Adipose tissue (tissue), 3 donors: Measurements from ENCODE around the gene LYZL2. TPM values are rescaled to one million over a fixed set of nuclear protein-coding genes. Genes with fewer than 3 reads are reported as not detected.
"Not testable (repeated sequence)": the region's sequence is repeated elsewhere in the genome, so short reads cannot be mapped to it uniquely, and the experiment has no call there.

Experiments
- H3K27ac ChIP-seq: one replicate; pipeline ENCODE4 v1.5.1; 2013; ENCODE audit warnings: low read depth, low read length
- WGBS, 3 donors: extraction: QIAGEN DNeasy Blood & Tissue Kit; methylation state at CpG; one replicate each; pipeline ENCODE4 v1.1.7; 2013; 5-methylcytosine and 5-hydroxymethylcytosine counted together
- polyA plus RNA-seq, 3 donors: library from polyadenylated mRNA; stranded (reverse); fragments of 200-250 nt; gene quantifications; one replicate each; pipeline ENCODE4 v1.2.3, GENCODE V29; 2013
- donor health status: healthy with polysubstance abuse.
- donor health status: Bipolar disorder and iron deficiency.
- donor health status: healthy.

LYZL2 gene
- not detected for polyA plus RNA-seq

DNA sequence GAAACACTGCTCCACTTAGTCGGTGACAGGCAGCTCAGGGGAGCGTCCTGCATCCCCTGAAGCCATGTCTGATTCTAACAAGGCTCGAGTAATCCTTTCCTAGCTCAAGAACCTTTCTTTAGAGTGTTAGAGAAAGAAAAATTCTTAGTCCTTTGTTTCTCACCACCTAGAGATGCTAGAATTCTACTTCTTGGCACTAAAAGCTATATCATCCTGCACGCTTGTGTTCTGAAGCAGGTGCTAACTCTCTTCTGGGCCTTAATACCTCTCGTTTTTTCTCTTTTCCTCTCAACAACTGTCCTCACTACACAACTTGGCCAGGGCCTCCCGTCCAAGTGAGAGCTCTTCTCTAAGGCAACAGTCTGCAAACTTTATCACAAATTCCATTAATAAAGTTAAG is at the start of gene LYZL2:
LYZL2 (minus strand) TSS at position 101 of the 400 bp plus-strand sequence. CDS start 2,838 bp downstream, outside the sequence.
- no peak within 1 kb of the TSS for H3K27ac ChIP-seq
- WGBS, 3 donors: 72 to 85% (median 82%) methylated on average over 6 of the region's 6 CpGs

DNA sequence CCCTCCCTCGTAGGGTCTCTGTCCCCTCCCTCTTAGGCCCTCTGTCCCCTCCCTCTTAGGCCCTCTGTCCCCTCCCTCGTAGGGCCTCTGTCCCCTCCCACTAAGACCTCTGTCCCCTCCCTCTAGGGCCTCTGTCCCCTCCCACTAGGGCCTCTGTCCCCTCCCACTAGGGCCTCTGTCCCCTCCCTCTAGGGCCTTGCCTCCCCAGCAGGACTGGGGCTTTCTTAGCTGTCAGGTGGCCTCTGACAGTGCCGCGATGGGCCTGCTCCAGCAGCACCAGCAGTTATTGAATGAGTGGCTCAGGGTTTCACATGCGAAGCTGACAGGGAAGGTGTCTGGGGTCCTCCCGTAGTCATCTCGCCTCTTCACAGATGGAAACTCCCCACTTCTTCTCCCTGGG is 48.1 kb upstream of the LYZL2 start:
- not testable (repeated sequence) for H3K27ac ChIP-seq
- WGBS, 3 donors: 90 to 94% methylated on average over 3 to 5 of the region's 7 CpGs; no CpG with 5 or more reads in 1 of the 3 donors

DNA sequence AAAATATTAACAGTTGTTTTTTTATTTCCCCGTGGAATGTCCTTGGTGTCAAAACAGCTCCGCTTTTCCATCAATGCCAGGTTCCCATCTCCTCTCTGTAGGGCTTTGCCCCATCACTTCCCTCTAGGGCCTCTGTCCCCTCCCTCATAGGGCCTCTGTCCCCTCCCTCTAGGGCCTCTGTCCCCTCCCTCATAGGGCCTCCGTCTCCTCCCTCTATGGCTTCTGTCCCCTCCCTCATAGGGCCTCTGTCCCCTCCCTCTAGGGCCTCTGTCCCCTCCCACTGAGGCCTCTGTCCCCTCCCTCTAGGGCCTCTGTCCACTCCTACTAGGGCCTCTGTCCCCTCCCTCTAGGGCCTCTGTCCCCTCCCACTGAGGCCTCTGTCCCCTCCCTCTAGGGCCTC is 47.6 kb upstream of the LYZL2 start:
- H3K27ac ChIP-seq: not testable (repeated sequence)
- WGBS, 3 donors: 38 to 93% (median 71%) methylated on average over 3 of the region's 3 CpGs

DNA sequence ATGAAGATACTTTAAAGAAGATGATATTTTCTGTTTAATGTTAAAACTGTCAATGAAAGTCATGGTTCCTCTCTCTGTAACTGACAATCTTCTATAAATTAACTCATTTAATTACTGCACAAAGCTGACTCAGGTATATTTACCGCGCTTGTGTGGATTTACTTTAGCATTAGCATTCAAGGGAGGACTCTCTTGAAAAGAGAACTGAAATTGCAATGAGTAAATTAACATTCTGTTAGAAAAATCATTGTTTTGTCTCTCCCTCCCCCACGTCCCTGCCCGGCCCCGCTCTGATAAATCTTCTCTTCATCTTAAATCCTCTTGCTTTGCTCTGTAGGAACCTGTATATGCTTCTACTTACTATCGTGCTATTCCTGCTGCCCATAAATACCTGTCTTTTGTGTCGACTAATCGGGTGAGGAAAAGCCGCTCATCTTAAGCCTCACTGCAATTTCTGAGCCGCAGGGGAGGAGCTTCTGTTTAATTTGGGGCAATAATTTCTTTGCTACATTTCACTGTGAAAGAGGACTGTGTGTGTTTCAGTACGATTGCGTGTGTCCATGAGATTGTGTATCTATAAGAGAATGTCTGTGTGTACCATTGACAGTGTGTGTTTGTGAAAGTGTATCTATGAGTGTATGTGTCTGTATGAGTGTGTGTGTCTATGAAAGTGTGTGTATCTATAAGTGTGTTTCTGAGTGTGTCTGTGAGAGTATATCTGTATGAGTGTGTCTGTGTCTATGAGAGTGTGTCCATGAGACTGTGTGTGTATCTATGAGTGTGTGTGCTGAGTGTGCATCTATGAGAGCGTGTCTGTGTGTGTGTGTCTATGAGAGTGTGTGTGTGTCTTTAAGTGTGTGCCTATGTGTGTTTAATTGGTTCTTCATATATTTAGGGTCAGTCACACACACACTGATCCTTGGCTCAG is 46.5 kb upstream of the LYZL2 start:
- H3K27ac ChIP-seq: no peak overlapping the region
- 67 to 83% (median 80%) methylated on average over 11 of the region's 13 CpGs for WGBS, 3 donors

DNA sequence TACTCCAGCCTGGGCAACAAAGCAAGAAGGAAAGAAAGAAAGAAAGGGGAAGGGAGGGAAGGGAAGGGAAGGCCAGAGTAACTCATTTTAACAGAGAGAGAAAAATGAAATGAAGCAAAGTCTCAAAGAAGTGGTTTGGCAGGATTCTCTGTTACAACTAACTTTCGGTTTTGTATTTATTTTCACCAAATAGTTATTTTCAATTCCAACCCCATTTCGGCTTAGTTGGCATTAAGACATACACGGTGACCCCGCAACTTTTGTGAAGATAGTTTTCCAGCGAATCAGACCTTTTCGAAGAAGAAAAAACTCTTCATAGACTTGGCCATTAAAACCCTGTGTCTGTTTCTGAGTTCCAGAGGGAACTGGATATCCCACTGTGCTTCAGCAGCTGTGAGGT is 45.2 kb upstream of the LYZL2 start:
- no peak overlapping the region for H3K27ac ChIP-seq
- WGBS, 3 donors: 63 to 75% (median 72%) methylated on average over 6 of the region's 6 CpGs

DNA sequence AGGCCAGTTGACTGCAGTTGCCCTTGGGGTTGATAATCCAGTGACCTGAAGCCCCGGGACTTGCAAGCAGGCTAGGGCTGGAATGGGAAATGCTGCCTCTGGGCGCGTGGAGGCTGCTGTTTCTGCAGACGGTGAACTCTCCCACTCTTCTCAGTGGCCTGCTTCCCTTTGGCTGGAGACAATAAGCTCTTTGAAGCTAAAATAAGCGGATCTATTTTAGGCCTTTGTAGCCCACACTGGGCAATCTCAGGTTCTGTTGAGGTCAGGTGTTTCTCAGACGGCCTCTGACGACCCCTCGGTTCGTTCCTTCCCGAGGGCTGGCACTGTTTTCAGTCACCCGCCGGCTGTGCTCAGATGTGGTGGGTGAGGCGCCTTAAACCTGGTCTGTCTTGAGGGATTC is 43.7 kb upstream of the LYZL2 start:
- not testable (repeated sequence) for H3K27ac ChIP-seq

DNA sequence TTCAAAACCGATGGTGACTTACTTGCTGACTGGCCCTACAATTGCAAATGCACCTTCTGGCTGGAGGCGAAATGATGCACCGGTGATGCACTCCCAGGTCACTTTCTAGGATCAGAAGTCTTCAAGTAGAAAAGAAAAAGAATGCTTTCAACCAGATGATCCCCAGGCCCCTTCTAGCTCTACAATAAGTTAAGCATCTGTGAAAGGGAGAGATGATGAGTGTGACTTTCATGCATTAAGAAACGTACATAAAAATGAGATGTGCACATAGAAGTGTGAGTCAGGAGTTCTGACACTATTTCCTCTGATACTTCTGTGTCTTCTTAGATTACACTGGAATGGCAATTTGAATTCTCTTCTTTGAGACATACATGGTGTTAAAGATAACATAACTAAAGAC is 42.8 kb upstream of the LYZL2 start:
- WGBS, 3 donors: 78 to 89% (median 86%) methylated on average over 4 of the region's 4 CpGs
- not testable (repeated sequence) for H3K27ac ChIP-seq

More for the DNA sequence above, 43.7 kb upstream of the LYZL2 start:
- WGBS, 3 donors: 67 to 93% (median 82%) methylated on average over 3 to 8 of the region's 13 CpGs

DNA sequence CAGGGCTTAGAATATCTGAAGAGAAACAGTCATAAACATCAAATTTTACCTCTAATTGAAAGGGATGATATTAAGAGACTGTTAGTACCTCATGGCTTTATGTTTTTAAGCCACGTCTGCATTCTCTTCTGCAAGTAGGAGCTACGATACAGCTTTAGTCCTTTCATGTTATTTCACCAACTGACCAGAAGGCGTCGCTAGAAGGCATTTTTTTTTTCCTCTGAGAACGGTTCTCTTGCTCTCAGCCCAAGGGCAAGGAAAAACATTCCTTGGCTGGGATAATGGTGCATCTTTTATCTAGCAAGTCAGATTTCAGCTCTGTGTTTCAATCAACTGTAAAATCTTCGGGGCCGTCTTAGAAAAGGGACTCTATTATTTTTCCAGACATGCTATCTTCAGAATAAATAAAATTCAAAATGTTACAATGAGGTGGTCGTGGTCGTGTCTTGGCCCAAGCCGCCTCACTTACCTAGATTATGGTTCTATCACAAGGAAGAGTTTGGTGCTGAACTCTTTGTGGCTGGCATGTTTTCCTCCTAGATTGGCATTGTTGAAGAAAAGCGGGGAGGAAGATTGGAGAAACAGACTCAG is 41.6 kb upstream of the LYZL2 start:
- H3K27ac ChIP-seq: no peak overlapping the region
- WGBS, 3 donors: 34 to 37% (median 37%) methylated on average over 11 of the region's 11 CpGs

DNA sequence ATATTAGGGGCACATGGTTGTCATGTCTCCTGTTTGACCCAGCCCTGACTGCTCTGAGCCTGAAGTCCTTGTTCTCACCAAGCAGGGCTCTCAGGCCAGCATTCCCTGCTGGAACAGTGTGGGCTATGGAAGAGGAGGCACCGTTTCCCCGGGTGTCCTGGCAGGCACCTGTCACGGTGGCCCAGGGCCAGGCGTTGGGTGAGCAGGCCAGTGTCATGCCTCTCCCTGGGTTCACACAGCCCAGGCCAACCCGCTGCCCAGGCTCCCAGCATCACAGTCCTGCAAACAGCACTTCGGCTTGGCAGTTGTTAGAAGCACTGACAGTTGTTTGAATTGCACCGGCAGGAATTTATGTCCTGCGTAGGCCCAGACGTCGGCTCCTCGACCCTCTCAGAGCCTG is 38.4 kb upstream of the LYZL2 start:
- WGBS, 3 donors: 61 to 80% (median 71%) methylated on average over 11 of the region's 11 CpGs
- H3K27ac ChIP-seq: not testable (repeated sequence)

DNA sequence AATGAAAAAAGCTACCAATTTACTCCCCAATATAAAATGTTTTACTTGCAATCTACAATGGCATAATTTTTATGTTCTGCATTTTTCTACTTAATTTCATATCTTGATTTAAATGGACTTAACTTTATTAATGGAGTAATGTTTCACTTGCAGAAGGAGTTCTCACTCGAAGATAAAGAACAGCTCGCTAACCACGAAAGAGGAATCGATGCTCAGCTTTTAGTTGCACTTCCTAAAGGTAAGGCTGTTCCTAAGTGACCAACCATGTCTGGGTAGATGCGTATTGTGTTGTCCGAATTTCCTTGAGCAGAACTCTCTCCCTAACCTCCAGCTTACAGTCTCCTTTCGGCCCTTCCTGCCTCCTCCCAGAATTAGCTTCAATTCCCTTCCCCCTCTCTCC is 33.9 kb upstream of the LYZL2 start:
- whole genome bisulfite sequencing, 3 donors: 69 to 78% (median 77%) methylated on average over 4 to 5 of the region's 7 CpGs
- H3K27ac ChIP-seq: not testable (repeated sequence)

DNA sequence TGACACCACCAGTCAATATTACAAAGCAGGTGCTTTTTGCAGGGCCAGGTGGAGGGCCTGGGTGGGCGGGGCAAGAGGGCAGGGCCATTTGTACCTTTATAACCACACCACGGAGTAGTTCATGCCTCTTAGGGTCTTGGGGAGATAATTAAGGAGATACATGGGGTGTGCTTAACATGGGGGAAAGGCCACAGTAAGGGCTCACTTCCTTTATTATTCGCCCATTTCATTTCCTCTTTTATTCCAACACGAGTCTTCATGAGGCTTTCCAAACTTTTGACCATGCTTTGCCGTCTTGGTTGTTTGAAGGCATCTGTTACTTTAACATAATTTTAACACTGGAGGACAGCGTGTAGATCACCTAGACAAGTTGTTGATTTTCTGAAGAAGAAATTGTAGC is 33.3 kb upstream of the LYZL2 start:
- WGBS, 3 donors: 74 to 90% (median 88%) methylated on average over 6 of the region's 6 CpGs
- H3K27ac ChIP-seq: no peak overlapping the region

DNA sequence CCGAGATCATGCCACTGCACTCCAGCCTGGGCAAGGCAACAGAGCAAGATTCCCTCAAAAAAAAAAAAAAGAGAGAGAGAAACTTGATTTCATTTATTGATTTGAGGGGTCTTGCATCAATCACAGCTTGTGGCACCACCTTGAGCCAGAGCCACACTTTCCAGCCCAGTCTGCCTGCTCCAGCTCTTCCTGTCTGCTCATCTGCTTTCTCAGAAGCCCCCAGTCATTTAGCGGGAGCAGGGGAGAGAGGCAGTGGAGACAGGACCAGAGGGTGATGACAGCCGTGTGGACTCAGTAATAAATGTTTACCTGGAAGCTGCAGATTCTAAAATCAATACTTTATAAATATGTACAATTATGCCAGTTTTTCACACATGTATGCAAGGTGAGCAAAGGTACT is 30.8 kb upstream of the LYZL2 start:
- 40 to 88% (median 81%) methylated on average over 3 of the region's 3 CpGs for WGBS, 3 donors
- not testable (repeated sequence) for H3K27ac ChIP-seq

DNA sequence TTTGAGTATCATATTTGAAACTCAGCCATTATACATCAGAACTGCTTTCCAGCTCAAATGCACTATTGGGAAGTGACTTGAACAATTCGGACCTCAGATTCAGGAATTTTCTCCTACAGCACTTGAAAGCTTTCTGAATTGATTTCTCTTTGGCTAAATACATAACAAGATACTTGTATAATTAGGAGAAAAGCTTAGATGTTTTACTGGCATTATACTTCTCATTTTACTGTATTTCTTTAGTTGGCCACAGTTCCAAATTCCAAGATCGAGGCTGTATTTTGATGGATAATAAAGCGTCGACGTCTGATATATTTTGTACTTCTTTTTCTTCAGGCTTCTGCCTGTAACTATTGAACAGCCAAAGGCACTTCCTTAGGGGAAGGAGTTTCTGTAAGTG is 26.7 kb upstream of the LYZL2 start:
- H3K27ac ChIP-seq: no peak overlapping the region

DNA sequence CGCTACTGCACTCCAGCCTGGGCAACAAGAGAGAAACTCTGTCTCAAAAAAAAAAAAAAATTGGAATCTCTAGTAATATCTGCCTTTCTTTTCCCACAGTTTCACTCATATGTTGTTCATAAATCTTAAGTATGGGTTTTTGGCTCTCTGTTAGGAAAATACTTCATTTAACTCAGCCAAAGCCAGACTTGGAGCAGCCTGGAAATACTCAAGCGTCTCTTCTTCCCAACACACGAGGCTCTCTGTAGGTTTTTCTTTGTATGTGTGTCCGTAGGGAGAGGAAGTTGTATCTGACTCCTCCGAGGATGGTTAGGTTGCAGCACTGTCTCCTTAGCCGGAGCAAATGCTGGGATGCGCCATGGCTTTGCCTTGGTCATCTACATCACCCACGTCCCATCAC is 25.4 kb upstream of the LYZL2 start:
- WGBS, 3 donors: 59 to 75% (median 69%) methylated on average over 8 of the region's 8 CpGs

More for the DNA sequence above, 26.7 kb upstream of the LYZL2 start:
- 25 to 69% (median 34%) methylated on average over 5 of the region's 5 CpGs for WGBS, 3 donors

DNA sequence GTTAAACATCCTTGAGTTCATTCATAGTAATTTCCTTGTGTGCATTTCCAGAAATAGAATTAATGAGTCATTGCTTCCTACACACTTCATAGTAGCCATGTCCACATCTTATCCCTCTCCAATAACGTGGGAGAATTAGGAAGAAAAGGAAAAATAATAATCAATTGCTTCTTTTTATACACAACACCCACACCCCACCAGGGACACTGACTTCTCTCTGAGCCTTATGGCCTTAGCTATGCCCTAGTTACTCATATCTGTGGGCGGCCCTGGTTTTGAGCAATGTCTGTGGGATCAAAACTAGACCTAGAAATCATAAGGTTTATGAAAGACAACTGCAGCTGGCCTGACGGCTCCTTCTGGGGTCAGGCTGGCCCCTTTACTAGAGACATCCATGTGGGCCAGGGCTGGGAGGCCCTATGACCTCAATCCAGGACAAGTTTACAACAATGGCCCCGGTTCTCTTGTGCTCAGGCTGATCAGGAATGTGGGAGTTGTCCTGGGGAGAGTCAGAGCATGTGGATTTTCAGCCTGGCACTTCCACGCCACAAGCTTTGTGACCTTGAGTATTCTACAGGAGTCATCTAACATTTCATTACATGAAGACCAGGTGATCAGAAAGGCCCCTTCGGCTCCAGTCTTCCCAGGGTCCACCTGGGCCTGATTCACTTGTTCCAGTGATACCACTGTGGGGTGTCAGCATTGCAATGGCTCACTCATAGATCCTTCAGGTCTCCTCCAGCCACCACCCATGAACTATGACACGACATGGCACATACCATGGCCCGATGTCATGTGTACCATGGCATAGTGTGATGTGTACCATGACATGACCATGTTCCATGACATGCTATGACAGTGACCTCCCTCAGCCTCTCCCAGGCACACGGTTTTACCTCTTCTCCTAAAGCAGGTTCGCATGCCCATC is 22.2 kb upstream of the LYZL2 start:
- H3K27ac ChIP-seq: not testable (repeated sequence)
- WGBS, 3 donors: 73 to 77% (median 77%) methylated on average over 9 of the region's 10 CpGs

More for the DNA sequence above, 25.4 kb upstream of the LYZL2 start:
- not testable (repeated sequence) for H3K27ac ChIP-seq

DNA sequence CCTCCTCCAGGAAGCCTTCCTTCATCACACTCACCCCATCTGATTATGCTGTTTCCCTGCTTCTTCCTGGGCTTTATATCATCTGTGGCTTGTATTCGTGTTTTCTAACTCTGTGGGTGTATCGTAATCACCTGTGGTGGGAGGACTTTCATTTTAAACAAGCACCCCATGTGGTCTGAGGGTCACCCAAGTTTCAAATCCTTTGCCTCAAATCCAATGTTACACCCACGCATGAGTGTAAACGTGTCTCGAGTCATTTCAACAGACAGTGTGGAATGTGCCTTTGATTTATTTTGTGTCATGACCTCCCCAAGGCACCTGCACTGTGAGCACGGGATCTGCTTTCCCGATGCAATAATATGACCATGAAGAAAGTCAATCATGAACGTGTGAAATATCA is 17.5 kb upstream of the LYZL2 start:
- WGBS, 3 donors: 47 to 74% (median 68%) methylated on average over 8 of the region's 8 CpGs
- no peak overlapping the region for H3K27ac ChIP-seq

DNA sequence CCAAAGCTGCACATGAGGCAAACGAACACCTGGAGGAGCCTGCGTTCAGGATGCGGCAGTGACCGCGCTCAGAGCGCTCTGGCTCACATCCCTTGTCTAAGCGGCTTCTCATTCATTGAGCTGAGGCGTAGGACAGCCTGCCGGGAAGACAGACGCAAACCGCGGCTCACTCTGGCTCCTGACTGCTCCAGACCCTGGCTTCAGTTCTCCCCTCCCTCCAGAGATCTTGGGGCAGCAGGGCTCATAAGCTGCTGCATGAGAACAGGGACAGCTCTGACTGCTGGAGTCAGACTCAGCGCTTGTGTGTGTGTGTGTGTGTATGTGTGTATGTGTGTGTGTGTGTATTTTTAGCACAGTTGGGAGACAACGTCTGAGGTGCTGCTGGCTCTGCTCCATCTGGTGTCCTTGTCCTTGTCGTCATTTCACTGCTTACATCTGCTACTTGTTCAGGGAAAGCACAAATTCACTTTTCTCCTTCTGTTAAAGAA is 15.8 kb upstream of the LYZL2 start:
- H3K27ac ChIP-seq: no peak overlapping the region

DNA sequence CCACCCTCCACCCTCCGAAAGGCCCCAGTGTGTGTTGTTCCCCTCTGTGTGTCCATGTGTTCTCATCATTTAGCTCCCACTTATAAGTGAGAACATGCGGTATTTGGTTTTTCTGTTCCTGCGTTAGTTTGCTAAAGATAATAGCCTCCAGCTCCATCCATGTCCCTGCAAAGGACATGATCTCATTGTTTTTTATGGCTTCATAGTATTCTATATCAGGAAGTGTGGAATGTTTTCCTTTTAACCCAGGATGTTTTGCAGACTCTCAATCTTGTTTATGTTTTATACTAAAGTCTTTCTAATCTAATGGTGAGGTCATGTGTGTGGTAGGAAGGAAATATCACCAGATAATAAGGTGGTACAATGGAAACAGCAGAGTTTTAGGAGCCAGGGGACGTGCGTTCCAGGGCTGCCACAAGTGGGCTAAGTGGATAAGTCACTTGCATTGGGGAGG is 14.9 kb upstream of the LYZL2 start:
- not testable (repeated sequence) for H3K27ac ChIP-seq
- WGBS, 3 donors: 69 to 75% (median 73%) methylated on average over 5 of the region's 5 CpGs

More for the DNA sequence above, 15.8 kb upstream of the LYZL2 start:
- 6 to 16% (median 11%) methylated on average over 12 to 15 of the region's 15 CpGs for WGBS, 3 donors
